CD4-positive, alpha-beta T cell treated with Interferon gamma for 1 hour (primary cell): Measurements from ENCODE around the gene NAV1.
A peak's percentile ranks its signal among the peaks of the same experiment; 100 is the strongest.
"Not testable (repeated sequence)": the region's sequence is repeated elsewhere in the genome, so short reads cannot be mapped to it uniquely, and the experiment has no call there.

Source experiments
- DNase-seq: peaks from one replicate; pipeline ENCODE4 v3.0.0-alpha.2; 2020

NAV1 gene, protein sequence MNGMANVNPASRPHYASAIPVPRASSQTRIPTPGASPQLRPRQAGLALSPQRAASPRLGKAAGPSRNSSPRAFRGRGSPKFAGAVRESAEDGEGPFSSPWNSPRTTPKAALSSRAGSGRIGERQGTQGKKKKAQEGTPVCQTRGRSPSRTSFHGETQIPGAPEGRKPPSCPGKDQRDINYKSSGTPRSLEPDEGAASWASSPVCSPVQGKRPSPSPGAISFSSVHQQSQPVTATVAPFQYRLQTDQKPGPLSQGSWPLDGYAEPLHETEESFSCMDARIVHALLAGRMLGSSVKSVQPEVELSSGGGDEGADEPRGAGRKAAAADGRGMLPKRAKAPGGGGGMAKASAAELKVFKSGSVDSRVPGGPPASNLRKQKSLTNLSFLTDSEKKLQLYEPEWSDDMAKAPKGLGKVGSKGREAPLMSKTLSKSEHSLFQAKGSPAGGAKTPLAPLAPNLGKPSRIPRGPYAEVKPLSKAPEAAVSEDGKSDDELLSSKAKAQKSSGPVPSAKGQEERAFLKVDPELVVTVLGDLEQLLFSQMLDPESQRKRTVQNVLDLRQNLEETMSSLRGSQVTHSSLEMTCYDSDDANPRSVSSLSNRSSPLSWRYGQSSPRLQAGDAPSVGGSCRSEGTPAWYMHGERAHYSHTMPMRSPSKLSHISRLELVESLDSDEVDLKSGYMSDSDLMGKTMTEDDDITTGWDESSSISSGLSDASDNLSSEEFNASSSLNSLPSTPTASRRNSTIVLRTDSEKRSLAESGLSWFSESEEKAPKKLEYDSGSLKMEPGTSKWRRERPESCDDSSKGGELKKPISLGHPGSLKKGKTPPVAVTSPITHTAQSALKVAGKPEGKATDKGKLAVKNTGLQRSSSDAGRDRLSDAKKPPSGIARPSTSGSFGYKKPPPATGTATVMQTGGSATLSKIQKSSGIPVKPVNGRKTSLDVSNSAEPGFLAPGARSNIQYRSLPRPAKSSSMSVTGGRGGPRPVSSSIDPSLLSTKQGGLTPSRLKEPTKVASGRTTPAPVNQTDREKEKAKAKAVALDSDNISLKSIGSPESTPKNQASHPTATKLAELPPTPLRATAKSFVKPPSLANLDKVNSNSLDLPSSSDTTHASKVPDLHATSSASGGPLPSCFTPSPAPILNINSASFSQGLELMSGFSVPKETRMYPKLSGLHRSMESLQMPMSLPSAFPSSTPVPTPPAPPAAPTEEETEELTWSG (N-terminal part only)

DNA sequence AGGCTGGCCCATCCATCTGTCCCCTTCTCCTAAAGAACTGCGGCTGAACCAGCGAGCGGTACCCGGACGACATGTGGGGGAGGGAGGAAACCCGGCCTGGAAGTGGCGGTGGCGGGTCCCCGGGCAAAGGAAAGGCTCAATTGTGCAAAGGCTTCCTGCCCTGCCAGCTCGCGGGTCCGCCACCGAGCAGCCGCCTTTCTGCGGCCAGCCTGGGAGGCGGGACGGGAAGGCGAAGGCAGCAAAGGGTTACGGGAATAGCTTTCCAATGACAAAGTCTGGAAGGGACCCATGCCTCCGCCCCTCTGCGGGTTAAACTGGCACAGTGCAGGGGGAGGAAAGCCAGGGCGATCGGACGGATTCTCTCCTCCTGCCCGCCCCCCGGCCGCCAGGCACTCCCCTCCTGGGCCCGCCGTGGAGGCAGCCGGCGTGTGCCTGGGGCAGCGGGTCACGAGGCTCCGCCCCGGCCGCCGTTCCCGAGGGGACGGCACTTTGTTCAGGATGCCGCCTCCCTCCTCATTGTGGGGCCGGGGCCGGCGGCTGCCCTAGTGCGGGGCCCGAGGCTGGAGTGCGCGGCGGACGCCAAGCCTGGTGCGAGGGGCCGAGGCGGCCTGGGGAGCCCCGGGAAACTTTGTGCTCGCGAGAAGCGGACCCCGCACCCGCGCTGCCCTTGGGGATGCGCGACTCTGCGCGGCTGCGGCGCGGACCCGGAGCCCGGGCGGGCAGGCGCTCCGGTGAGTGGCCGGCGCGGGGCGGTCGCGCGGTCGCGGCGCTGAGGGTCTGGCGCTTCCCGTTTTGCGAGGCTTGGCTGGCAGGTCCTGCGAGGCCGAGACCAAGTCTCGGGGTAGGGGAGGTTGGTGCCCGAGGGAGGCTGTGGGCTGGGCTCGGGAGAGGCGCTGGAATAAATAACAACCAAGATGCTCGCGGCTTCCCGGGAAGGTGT is at the start of gene NAV1:
TSS of gene NAV1 (plus strand) at position 516 of the 940 bp plus-strand sequence. CDS start 83,758 bp downstream, outside the sequence.
- no peak for DNase-seq

DNA sequence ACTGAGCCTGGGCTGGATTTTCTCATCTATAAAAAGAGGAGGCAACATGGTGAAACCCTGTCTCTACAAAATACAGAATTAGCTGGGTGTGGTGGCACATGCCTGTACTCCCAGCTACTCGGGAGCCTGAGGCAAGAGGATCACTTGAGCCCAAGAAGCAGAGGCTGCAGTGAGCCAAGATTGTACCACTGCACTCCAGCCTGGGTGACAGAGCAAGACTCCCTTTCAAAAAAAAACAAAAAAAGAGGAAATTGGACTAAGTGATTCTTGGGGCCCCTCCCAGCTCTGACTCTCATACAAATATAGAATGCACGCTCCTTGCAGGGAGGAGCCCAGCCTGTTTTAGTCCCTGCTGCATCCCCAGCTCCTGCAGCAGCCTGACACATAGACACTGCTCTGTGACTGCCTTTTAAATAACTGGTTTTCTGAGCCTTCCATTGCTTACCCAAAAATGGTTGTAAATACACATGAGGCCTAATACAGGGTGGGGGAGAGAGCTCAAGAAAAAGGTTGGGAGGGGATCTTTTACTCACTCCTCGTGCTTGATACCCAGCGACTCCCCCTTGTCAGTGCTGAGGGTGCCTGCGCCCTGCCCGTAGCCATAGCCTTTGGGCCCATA is 49.2 kb upstream of the NAV1 start:
- peak; percentile 22 for DNase-seq

DNA sequence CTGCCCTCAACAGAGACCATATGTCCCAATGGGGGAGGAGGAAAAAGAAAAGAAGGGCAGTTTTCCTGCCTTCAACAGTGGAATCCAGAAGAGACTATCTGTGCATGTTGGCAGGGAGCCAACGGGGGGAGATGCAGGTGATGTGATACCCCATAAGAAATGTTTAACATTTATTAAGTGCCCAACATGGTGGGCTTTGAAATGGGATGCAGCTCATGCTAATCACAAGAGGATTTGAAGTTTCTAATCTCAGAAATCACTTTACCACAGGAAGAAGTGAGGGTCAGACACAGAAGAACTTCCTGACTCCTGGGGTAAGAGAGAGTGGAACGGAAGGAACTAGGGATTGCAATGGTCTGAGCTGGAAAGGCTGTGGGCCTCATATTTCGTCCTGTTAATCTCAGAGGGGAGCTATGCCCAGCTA is 48.2 kb upstream of the NAV1 start:
- no peak for DNase-seq

GRCh38 chr1:201491896-201492511 is 46.9 kb upstream of the NAV1 start:
- no peak for DNase-seq

DNA sequence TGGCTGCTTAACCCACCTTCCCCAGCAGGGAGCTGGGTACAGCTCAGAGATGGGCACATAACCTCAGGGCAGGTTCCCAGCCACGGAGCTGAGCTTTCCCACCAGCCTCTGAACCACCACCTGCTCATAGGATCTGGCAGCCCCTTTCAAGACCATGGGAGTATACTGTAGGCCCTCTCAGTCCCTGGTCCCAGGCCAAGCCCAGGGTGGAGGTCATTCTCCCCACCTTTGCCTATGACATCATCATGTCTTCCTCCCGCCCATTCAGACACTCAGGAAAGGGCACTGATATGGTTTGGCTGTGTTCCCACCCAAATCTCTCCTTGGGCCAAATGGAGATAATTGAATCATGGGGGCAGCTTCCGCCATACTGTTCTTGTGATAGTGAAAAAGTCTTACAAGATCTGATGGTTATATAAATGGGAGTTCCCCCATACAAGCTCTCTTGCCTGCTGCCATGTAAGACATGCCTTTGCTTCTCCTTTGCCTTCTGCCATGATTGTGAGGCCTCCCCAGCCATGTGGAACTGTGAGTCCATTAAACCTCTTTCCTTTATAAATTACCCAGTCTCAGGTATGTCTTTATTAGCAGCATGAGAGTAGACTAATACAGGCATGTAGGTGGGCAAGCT is 45.8 kb upstream of the NAV1 start:
- not testable (repeated sequence) for DNase-seq

DNA sequence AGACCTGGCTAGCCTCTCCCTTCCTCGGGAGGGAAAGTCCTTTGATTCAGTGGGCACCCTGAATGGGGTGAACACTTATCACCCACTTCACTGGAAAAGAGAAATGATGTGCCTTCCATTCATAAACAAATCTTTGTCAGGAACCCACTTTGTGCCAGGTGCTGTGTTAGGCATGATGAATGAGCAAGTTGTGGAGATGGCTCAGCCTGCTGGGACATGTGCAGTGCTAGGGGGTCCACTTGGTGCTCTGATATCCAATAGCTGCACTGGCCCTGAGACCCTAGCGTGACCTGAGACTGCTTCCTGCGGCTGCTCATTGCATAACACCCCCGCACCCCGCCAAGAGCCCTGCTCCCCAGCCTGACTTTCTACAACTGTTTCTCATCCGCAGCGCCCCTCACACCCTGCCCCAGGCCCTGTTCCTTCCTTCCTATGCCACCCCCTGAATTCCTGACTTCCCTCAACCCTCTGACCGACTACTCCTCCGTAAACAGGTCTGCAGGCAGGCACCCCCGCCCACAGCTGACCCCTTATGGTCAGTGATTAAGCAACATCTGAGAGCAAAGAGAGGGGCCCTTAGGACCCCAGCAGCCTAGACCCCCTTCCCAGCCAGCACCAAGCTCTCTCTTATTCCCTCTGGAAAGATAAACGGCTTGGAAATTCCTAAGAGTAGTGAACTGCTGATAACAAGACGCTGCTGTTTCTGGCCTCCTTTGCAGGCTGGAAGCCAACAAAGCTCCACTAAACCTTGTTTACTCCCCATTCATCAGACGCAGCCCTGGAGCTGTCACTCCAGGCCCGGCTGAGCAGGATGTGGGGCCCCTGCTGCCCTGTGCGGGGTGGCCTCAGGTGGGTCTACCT is 44.9 kb upstream of the NAV1 start:
- DNase-seq: no peak

GRCh38 chr1:201495551-201496295 is 43.2 kb upstream of the NAV1 start:
- DNase-seq: no peak

- no peak for DNase-seq
Observed at GRCh38 chr1:201496296-201496690, 42.6 kb upstream of the NAV1 start.

GRCh38 chr1:201497935-201498509 is 40.9 kb upstream of the NAV1 start:
- DNase-seq: no peak

DNA sequence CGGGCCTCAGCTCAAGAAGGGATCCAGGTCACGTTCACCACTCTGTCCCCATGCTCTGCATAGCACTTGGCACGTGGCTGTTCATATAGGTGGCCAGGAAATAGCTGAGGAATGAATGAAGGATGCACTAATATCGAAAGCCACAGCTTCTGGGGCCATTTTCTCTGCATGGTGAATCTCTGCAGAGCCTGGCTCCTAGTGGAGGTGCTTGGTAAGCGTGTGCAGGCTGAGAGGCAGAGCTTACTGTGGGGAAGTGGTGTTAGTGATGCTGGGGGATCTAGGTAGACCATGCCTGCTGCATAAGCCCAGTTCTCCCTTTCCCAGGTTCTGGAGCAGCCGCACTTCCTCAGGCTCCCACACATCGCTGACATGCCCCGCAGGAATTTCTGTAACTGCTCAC is 40.3 kb upstream of the NAV1 start:
- DNase-seq: no peak

GRCh38 chr1:201499191-201499590 is 39.7 kb upstream of the NAV1 start:
- no peak for DNase-seq

GRCh38 chr1:201499795-201500669 is 38.9 kb upstream of the NAV1 start:
- no peak for DNase-seq

DNA sequence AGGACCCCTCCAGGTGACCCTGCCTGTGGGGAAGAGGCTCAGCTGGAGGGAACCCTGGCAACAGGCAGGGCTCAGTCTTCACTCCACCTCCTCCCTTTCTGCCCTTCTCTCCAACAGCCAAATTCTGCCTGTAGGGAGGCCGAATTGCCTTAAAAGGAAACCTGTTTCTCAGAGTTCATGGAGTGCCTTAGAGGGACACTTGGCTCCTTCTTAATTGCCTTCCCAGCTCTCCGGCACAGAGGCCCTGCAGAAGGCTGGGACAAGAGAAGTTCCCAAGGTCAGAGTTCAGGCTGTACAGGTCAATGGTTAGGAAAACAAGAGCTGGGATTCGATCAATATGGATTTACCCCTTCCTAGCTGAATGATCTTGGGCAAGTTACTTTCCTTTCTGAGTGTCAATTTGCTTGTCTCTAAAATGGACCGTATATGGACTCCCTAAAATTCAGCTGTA is 38.2 kb upstream of the NAV1 start:
- DNase-seq: no peak

DNA sequence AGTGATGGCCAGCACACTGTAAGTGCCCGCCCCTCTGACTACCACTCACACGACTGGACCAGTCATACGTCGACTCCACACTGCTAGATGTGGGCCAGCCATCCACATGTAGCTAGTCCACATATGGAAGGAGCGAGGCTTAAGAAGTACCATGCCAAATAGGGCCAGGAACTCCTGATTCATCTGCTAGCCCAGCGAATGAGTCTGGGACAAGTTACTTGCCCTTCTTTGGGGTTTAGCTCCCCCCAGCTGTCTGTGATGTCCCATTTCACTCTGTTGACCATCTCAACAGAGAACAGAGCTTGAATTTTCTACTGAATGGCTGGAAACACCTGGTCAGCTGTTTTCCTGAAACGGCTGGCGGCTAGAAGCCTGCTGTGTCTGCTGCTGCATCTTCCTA is 37.8 kb upstream of the NAV1 start:
- DNase-seq: no peak

DNA sequence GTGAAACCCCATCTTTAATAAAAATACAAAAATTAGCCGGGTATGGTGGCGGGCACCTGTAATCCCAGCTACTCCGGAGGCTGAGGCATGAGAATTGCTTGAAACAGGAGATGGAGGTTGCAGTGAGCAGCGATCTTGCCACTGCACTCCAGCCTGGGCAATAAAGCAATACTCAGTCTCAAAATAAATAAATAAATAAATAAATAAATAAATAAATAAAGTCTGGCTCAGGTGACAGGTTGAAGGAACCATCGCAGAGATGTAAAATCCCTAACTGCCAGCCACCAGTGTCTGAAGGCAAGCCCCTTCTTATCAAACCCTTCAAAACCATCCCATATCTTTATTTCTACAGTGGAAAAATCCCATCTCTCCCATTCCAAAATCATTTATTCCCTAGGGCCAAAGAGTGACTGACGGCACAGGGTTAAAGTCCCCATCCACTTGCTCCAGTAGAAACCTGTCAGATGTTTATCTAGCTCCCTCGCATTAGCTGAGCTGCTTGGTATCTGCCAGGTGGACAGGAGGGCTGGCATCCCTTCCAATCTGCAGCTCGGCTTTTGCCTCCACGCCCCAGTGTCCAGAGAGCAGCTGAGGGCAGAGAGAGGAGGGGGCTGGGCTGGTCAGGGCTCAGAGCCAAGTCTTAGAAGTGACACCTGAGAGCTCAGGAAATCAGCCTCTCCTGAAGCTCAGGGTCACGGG is 37.0 kb upstream of the NAV1 start:
- DNase-seq: no peak

- no peak for DNase-seq
Observed at GRCh38 chr1:201502511-201502857, 36.4 kb upstream of the NAV1 start.
